Activated CD8-positive, alpha-beta T cell treated with anti-CD3 and anti-CD28 coated beads for 36 hours (primary cell): ENCODE measurements around the gene RPH3AL. TPM values are rescaled to one million over a fixed set of nuclear protein-coding genes. Genes with fewer than 3 reads are reported as not detected.

Experiments
- ATAC-seq: fragments of 200-7000 bp; cut with Tn5 transposase; one replicate; pipeline ENCODE4 v1.10.0; 2021; ENCODE audit warnings: mild to moderate bottlenecking, moderate library complexity
- CTCF ChIA-PET: fragments of 350-600 bp; sonication (Branson Sonifier 250); formaldehyde crosslinking; loops from one replicate; lab custom pipeline; 2021; ENCODE audit warnings: antibody characterized with exemption; lab: Charles Lee
- POLR2A ChIA-PET: fragments of 350-600 bp; sonication (Branson Sonifier 250); formaldehyde crosslinking; loops from one replicate; lab custom pipeline; 2021; ENCODE audit warnings: antibody characterized with exemption; lab: Charles Lee
- DNase-seq: peaks from one replicate; pipeline ENCODE4 v3.0.0-alpha.2; 2020
- H3K27ac Mint-ChIP-seq: one replicate; pipeline ENCODE4 v1.8.0; 2021; ENCODE audit warnings: mild to moderate bottlenecking, mixed read lengths
- H3K27me3 Mint-ChIP-seq: one replicate; pipeline ENCODE4 v1.8.0; 2021; ENCODE audit warnings: mixed read lengths
- H3K36me3 Mint-ChIP-seq: one replicate; pipeline ENCODE4 v1.8.0; 2021; ENCODE audit warnings: low read depth, mixed read lengths
- H3K4me1 Mint-ChIP-seq: one replicate; pipeline ENCODE4 v1.8.0; 2021; ENCODE audit warnings: low read depth, mixed read lengths
- H3K4me3 Mint-ChIP-seq: one replicate; pipeline ENCODE4 v1.8.0; 2021; ENCODE audit warnings: mild to moderate bottlenecking, moderate library complexity, mixed read lengths
- H3K9me3 Mint-ChIP-seq: one replicate; pipeline ENCODE4 v1.8.0; 2021; ENCODE audit warnings: mixed read lengths
- intact Hi-C: fragments of 100-400 bp; cut with micrococcal nuclease; formaldehyde crosslinking; loops from one replicate; pipeline ENCODE4 v1.10.0; 2022
- total RNA-seq, 2 experiments: library from RNA; stranded (reverse); gene quantifications; one replicate each; pipeline ENCODE4 v1.2.3, GENCODE V29; 2021
- TF ChIP-seq, protein P1 (sequence below): fragments of 200-600 bp; IDR thresholded peaks from one replicate; pipeline ENCODE4 v1.8.0; 2022; ENCODE audit warnings: antibody characterized with exemption, mild to moderate bottlenecking

RPH3AL gene
- total RNA-seq, 2 experiments from 2014 or later = 0.72 to 1.1 TPM

DNA sequence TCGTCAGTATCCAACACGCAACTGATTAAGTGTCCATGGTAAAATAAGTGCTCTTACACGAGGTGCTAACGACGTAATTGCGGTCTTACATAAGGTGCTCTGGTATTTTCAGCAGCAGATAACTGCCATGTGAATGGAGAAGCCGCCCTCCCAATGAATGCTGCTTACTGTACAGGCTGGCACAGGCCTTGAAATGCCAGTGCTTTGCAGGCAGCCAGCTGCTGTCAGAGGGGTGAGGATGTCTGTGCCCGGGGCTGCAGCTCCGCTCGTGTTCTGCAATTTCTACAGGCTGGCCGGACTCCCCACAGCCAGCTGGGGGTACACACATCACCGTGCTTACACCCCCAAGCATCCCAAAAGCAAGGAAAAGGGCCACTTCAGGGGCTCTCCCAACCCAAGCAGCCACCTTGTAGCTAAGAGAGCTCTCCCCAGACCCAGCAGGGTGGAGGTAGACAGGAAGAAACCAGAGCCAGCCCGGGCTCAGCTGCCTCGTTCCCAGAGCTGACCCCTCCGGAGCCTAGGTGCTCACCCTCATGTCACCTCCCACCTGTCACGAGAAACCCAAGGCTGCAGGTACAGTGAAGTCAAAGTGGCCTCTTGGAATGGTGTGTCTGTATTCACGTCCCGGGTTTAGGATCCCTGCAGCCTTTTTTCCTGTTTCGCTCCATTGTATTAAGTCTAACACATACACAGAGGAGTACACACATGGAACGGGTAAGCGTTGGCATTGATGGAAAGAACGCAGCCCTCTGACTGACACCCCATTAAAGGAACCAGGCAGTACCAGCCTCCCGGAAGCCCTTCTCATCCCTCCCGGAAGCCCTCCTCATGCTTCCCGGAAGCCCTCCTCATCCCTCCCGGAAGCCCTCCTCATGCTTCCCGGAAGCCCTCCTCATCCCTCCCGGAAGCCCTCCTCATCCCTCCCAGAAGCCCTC lies 27.2 kb upstream of the RPH3AL start:
- Mint-ChIP-seq H3K27ac (no peak overlapping the region), H3K27me3 (peaks cover 9% of the 10 kb centered on the region), H3K36me3 (no peaks in the 10 kb centered on the region), H3K4me3 (no peak overlapping the region), H3K9me3 (peaks cover 3% of the 10 kb centered on the region), H3K4me1 (peaks cover 7% of the 10 kb centered on the region)
- ATAC-seq = no peak
- ChIA-PET POLR2A (no interaction called here), CTCF (interaction anchor here (1.7 kb wide), 1 partner anchor 15 kb away, joined by 4 read pairs; no protein-coding TSS in a partner anchor)
- intact Hi-C loops = no loop called here
- no peak for DNase-seq
- TF ChIP-seq, protein P1, sequence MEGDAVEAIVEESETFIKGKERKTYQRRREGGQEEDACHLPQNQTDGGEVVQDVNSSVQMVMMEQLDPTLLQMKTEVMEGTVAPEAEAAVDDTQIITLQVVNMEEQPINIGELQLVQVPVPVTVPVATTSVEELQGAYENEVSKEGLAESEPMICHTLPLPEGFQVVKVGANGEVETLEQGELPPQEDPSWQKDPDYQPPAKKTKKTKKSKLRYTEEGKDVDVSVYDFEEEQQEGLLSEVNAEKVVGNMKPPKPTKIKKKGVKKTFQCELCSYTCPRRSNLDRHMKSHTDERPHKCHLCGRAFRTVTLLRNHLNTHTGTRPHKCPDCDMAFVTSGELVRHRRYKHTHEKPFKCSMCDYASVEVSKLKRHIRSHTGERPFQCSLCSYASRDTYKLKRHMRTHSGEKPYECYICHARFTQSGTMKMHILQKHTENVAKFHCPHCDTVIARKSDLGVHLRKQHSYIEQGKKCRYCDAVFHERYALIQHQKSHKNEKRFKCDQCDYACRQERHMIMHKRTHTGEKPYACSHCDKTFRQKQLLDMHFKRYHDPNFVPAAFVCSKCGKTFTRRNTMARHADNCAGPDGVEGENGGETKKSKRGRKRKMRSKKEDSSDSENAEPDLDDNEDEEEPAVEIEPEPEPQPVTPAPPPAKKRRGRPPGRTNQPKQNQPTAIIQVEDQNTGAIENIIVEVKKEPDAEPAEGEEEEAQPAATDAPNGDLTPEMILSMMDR = no peak

DNA sequence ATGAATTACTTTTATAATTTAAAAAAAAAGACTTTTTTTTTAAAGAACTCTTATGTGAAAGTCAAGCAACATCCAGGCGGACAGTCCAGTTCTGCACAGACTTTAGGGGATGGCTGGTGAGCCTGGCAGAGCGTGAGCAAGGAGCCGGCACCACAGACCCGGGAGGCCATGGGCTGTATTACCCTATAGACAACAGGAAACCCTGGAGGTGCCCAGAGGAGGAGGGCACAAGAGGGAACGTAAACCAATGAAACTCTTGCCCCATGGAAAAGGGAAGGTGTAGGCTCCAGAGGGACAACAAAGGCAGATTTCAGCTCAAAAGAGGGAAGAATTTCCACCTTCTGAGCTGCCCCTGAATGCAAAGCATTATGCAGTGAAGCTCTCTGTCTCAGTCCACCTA lies 25.5 kb upstream of the RPH3AL start:
- Mint-ChIP-seq H3K9me3 (peaks cover 3% of the 10 kb centered on the region), H3K36me3 (no peaks in the 10 kb centered on the region), H3K27me3 (peaks cover 3% of the 10 kb centered on the region), H3K4me3 (no peak overlapping the region), H3K27ac (no peak overlapping the region), H3K4me1 (peaks cover 4% of the 10 kb centered on the region)
- TF ChIP-seq, protein P1 = no peak
- ChIA-PET POLR2A (no interaction called here), CTCF (interaction anchor here (1.7 kb wide), 1 partner anchor 13 kb away, joined by 4 read pairs; no protein-coding TSS in a partner anchor)
- intact Hi-C loops = no loop called here
- DNase-seq = no peak
- no peak for ATAC-seq

DNA sequence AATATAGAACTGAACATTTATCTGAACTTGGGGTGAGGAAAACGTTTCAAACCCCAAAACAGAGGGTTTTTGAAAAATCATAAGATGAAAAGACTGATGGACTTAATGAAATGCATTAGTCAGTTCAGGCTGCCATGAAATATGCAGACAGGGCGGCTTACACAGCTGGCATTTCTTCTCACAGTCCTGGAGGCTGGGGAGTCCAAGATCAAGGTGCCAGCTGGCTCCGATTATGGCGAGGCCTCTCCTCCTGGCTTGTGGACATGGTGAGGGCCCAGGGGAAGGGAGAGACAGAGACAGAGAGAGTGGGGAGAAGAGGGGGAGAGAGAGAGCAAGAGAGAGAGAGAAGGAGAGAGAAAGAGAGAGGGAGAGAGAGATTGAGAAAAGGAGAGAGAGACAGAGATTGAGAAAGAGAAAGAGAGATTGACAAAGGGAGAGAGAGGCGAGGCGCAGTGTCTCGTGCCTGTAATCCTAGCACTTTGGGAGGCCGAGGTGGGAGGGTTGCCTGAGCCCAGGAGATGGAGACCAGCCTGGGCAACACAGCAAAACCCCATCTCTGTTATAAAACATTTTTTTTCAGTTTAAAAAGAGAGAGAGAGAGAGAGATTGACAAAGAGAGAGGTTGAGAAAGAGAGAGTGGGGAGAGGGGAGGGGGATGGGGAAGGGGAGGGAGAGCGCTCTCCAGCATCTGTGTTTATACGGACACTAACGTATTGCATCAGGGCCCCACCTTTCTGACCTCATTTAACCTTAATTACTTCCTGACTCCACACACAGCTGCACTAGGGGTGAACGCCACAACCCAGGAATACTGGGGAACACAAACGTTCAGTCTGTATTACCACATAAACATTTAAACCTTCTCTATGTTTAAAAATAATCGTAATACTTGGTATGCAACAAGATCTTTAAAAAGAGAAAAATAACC lies 24.6 kb upstream of the RPH3AL start:
- Mint-ChIP-seq H3K27me3 (peaks cover 3% of the 10 kb centered on the region), H3K36me3 (no peaks in the 10 kb centered on the region), H3K9me3 (peaks cover 3% of the 10 kb centered on the region), H3K4me1 (peaks cover 4% of the 10 kb centered on the region), H3K27ac (no peak overlapping the region), H3K4me3 (no peak overlapping the region)
- no peak for DNase-seq
- intact Hi-C loops = no loop called here
- TF ChIP-seq, protein P1 = no peak
- POLR2A ChIA-PET = no interaction called here
- CTCF ChIA-PET = no interaction called here
- no peak for ATAC-seq

DNA sequence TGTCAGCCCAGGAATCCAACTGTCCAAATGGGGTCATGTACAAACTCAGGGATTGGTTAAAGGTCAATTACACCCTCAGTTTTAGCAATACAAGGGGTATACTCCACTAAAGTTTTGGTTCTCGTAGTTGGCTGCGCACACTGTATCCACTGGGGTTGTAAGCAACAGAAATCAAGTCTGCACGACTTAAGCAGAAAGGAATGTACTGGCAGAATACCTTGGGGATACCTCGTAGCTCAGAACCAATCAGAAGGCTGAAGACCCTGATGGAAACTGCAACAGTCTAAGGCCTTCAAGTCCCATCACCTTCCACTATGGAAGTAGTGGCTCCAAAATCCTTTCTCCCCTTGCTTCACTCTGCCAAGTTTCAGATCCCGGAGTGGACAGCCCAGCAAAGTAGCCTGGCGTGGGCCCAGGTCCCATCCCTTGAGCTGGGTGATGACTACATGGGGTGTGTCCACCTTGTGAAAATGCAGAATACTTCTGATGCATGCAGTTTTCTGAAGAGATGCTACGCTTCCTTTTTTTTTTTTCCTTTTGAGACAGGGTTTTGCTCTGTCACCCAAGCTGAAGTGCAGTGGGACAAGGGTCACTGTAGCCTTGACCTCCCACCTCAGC lies 21.1 kb upstream of the RPH3AL start:
- Mint-ChIP-seq H3K36me3 (peaks cover 2% of the 10 kb centered on the region), H3K27me3 (no peaks in the 10 kb centered on the region), H3K9me3 (no peaks in the 10 kb centered on the region), H3K27ac (no peak overlapping the region), H3K4me1 (no peaks in the 10 kb centered on the region), H3K4me3 (no peak overlapping the region)
- intact Hi-C loops = no loop called here
- ChIA-PET POLR2A (no interaction called here), CTCF (no interaction called here)
- TF ChIP-seq, protein P1 = no peak
- ATAC-seq (no peak), DNase-seq (no peak)
